Keratinocyte (primary cell): Measurements from ENCODE around the gene CA5B. TPM values are rescaled to one million over a fixed set of nuclear protein-coding genes. Genes with fewer than 3 reads are reported as not detected.

Source experiments
- DNase-seq: peaks from one replicate; pipeline ENCODE4 v3.0.0-alpha.2; 2011; ENCODE audit warnings: low read depth, missing footprints, low spot score
- FAIRE-seq: peaks from 2 replicates; lab custom pipeline; 2011; peaks lifted over from hg19 to GRCh38; lab: Jason Lieb, UNC
- H2AFZ ChIP-seq: 2 replicates; pipeline ENCODE4 v1.6.0; 2012; ENCODE audit warnings: low read length, control low read depth, inconsistent platforms; ENCODE audit not compliant: control insufficient read depth
- H3K27ac ChIP-seq: 2 replicates; pipeline ENCODE4 v1.5.1; 2011; ENCODE audit warnings: low read length; ENCODE audit not compliant: control insufficient read depth, insufficient read depth
- H3K27me3 ChIP-seq: 3 replicates; pipeline ENCODE4 v1.6.0; 2011; ENCODE audit warnings: low read length; ENCODE audit not compliant: control insufficient read depth, insufficient read depth; ENCODE audit errors: extremely low read depth
- H3K36me3 ChIP-seq, 2 experiments: 2 replicates in 1 of 2; 3 replicates in 1 of 2; pipeline ENCODE4 v1.5.1; 2011; ENCODE audit warnings: low read length in 2 of 2, mild to moderate bottlenecking in 1 of 2; ENCODE audit not compliant: control insufficient read depth in 2 of 2, insufficient read depth in 2 of 2; ENCODE audit errors: extremely low read depth in 1 of 2
- H3K4me1 ChIP-seq: 3 replicates; pipeline ENCODE4 v1.5.1; 2011; ENCODE audit warnings: low read length; ENCODE audit not compliant: control insufficient read depth, insufficient read depth; ENCODE audit errors: extremely low read depth
- H3K4me2 ChIP-seq: 3 replicates; pipeline ENCODE4 v1.6.0; 2011; ENCODE audit warnings: low read depth, low read length; ENCODE audit not compliant: control insufficient read depth, insufficient read depth; ENCODE audit errors: extremely low read depth
- H3K4me3 ChIP-seq, 3 experiments: fragments of 200-600 bp in 1 of 3; sonication (generic) in 1 of 3; 2 replicates in 2 of 3; 3 replicates in 1 of 3; pipeline ENCODE4 v1.5.1; 2011 to 2016; ENCODE audit warnings: low read length in 3 of 3, mild to moderate bottlenecking in 3 of 3, control low read depth in 2 of 3, inconsistent platforms in 1 of 3, low read depth in 1 of 3, mixed read lengths in 1 of 3, mixed run types in 1 of 3, moderate library complexity in 1 of 3; ENCODE audit not compliant: control insufficient read depth in 2 of 3, insufficient read depth in 2 of 3; ENCODE audit errors: extremely low read depth in 1 of 3
- H3K79me2 ChIP-seq: 2 replicates; pipeline ENCODE4 v1.6.0; 2012; ENCODE audit warnings: low read length; ENCODE audit not compliant: control insufficient read depth, insufficient read depth
- H3K9ac ChIP-seq: 3 replicates; pipeline ENCODE4 v1.6.0; 2011; ENCODE audit warnings: low read length; ENCODE audit not compliant: control insufficient read depth, insufficient read depth; ENCODE audit errors: extremely low read depth
- H3K9me1 ChIP-seq: 3 replicates; pipeline ENCODE4 v1.6.0; 2011; ENCODE audit warnings: low read length; ENCODE audit not compliant: control insufficient read depth, insufficient read depth; ENCODE audit errors: extremely low read depth
- H3K9me3 ChIP-seq: 2 replicates; pipeline ENCODE4 v1.5.1; 2012; ENCODE audit warnings: low read depth, low read length; ENCODE audit not compliant: control insufficient read depth
- H4K20me1 ChIP-seq: 3 replicates; pipeline ENCODE4 v1.6.0; 2011; ENCODE audit warnings: low read length; ENCODE audit not compliant: control insufficient read depth, insufficient read depth; ENCODE audit errors: extremely low read depth
- CTCF ChIP-seq, 3 experiments: IDR thresholded peaks in 1 of 3; conservative IDR thresholded peaks in 1 of 3; optimal IDR thresholded peaks in 1 of 3; 2 replicates in 2 of 3; 3 replicates in 1 of 3; pipeline versions ENCODE3 to v1.5.1; 2011; ENCODE audit warnings: low read length in 3 of 3, mild to moderate bottlenecking in 3 of 3, moderate library complexity in 2 of 3, control low read depth in 1 of 3, inconsistent platforms in 1 of 3; ENCODE audit not compliant: insufficient read depth in 2 of 3; ENCODE audit errors: extremely low read depth in 1 of 3
- EZH2 ChIP-seq: IDR thresholded peaks from one replicate; pipeline ENCODE4 v1.6.1; 2012; ENCODE audit warnings: inconsistent platforms, mild to moderate bottlenecking, low read length, moderate library complexity
- dilution Hi-C: fragments of 300-500 bp; cut with MboI; formaldehyde crosslinking; loops from one replicate; pipeline ENCODE4 v1.7.0; 2020; ENCODE audit warnings: low sequenced_read_pairs; ENCODE audit not compliant: extremely low pct_ligation_motif_present
- polyA plus RNA-seq, 5 experiments: library from polyadenylated mRNA; depleted of rRNA in 3 of 5; stranded (reverse) in 3 of 5; stranded (forward) in 1 of 5; unstranded in 1 of 5; fragments of >200 nt; gene quantifications; 1 replicate in 1 of 5; 2 replicates in 3 of 5; 3 replicates in 1 of 5; pipeline versions ENCODE4 v1.2.1 to v1.2.3, GENCODE V29; 2011 to 2012; ENCODE audit warnings: missing spikeins in 2 of 5, low read depth in 1 of 5, low replicate concordance in 1 of 5

CA5B gene
- polyA plus RNA-seq, 1 donor (not counting 4 experiments of a cell fraction or from before 2014, with no cell fraction given), result 5.2 TPM

GRCh38 chrX:15769300-15769954 is 31.4 kb downstream of the CA5B start:
- Histone ChIP-seq H3K79me2 (no peaks in the 10 kb centered on the region), H3K9ac (no peak overlapping the region), H3K4me3 (no peak overlapping the region), H2AFZ (no peak overlapping the region), H3K9me3 (no peaks in the 10 kb centered on the region), H3K4me2 (no peak overlapping the region), H3K27ac (no peak overlapping the region), H3K4me1 (no peaks in the 10 kb centered on the region), H3K27me3 (no peaks in the 10 kb centered on the region), H4K20me1 (no peaks in the 10 kb centered on the region), H3K36me3 (no peaks in the 10 kb centered on the region), H3K9me1 (no peaks in the 10 kb centered on the region)
- dilution Hi-C loops, result no loop called here
- no peak for DNase-seq
- TF ChIP-seq CTCF (optimal IDR thresholded peaks at IDR 0.05 in 1 of 3, IDR thresholded peaks at IDR 0.05 in 1 of 3, conservative IDR thresholded peaks at IDR 0.05 in 1 of 3; ENCODE audit: extremely low read depth in 1 of 3, insufficient read depth in 2 of 3, low read length in 3 of 3) (no peak), EZH2 (no peak)
- no peak for FAIRE-seq

- no peak for FAIRE-seq
- no peak overlapping the region for H3K4me3 ChIP-seq
Measured at GRCh38 chrX:15781961-15782699, 44.1 kb downstream of the CA5B start.

More at GRCh38 chrX:15781961-15782699, 44.1 kb downstream of the CA5B start:
- Histone ChIP-seq H3K9ac (no peak overlapping the region), H3K4me2 (no peak overlapping the region), H2AFZ (no peak overlapping the region), H4K20me1 (no peaks in the 10 kb centered on the region), H3K4me1 (no peaks in the 10 kb centered on the region), H3K79me2 (no peaks in the 10 kb centered on the region), H3K9me1 (no peaks in the 10 kb centered on the region), H3K27ac (no peak overlapping the region), H3K36me3 (peaks cover 0 to 2% of the 10 kb centered on the region in 2 experiments), H3K27me3 (no peaks in the 10 kb centered on the region), H3K9me3 (no peaks in the 10 kb centered on the region)
- dilution Hi-C loops, result no loop called here
- TF ChIP-seq EZH2 (no peak), CTCF (optimal IDR thresholded peaks at IDR 0.05 in 1 of 3, IDR thresholded peaks at IDR 0.05 in 1 of 3, conservative IDR thresholded peaks at IDR 0.05 in 1 of 3; ENCODE audit: extremely low read depth in 1 of 3, insufficient read depth in 2 of 3, low read length in 3 of 3) (no peak)
- DNase-seq, result no peak
